OCI-LY1 (cell line): ENCODE measurements around the gene ZNF521.

Source experiments
- H2AFZ ChIP-seq: fragments of 200-600 bp; sonication (generic), shearing (Covaris generic); 2 replicates; pipeline ENCODE4 v1.6.0; 2014; ENCODE audit warnings: antibody characterized with exemption, mild to moderate bottlenecking, low read length
- H3F3A ChIP-seq: fragments of 200-600 bp; sonication (generic), shearing (Covaris generic); 2 replicates; pipeline ENCODE4 v1.6.0; 2014; ENCODE audit warnings: mild to moderate bottlenecking, antibody characterized with exemption, low read length, moderate library complexity; ENCODE audit not compliant: insufficient read depth
- H3K27ac ChIP-seq: fragments of 200-600 bp; sonication (generic); 2 replicates; pipeline ENCODE4 v1.5.1; 2014; ENCODE audit warnings: low read length, mixed run types, mild to moderate bottlenecking, low read depth; ENCODE audit not compliant: poor library complexity, severe bottlenecking
- H3K27me3 ChIP-seq: fragments of 200-600 bp; sonication (generic); 2 replicates; pipeline ENCODE4 v1.6.0; 2014; ENCODE audit warnings: antibody characterized with exemption, mild to moderate bottlenecking, low read length, moderate library complexity; ENCODE audit not compliant: insufficient read depth
- H3K36me3 ChIP-seq: fragments of 200-600 bp; sonication (generic); 2 replicates; pipeline ENCODE4 v1.6.1; 2014; ENCODE audit warnings: mild to moderate bottlenecking, antibody characterized with exemption, low read length, moderate library complexity, mixed read lengths; ENCODE audit not compliant: insufficient read depth
- H3K4me1 ChIP-seq: fragments of 200-600 bp; sonication (generic); 2 replicates; pipeline ENCODE4 v1.5.1; 2014; ENCODE audit warnings: mild to moderate bottlenecking, low read length, moderate library complexity; ENCODE audit not compliant: insufficient read depth, severe bottlenecking
- H3K4me2 ChIP-seq: fragments of 200-600 bp; sonication (generic), shearing (Covaris generic); 2 replicates; pipeline ENCODE4 v1.6.1; 2014; ENCODE audit warnings: low read length
- H3K4me3 ChIP-seq: fragments of 200-600 bp; sonication (generic); 2 replicates; pipeline ENCODE4 v1.5.1; 2014; ENCODE audit warnings: low read length, low read depth, mild to moderate bottlenecking, mixed read lengths; ENCODE audit not compliant: poor library complexity, severe bottlenecking
- H3K79me2 ChIP-seq: fragments of 200-600 bp; shearing (Covaris generic); 2 replicates; pipeline ENCODE4 v1.6.1; 2016; ENCODE audit warnings: mixed run types, low read length, mixed read lengths; ENCODE audit not compliant: insufficient read depth
- H3K9ac ChIP-seq: fragments of 200-600 bp; sonication (generic), shearing (Covaris generic); 2 replicates; pipeline ENCODE4 v1.6.1; 2014; ENCODE audit warnings: mild to moderate bottlenecking, low read length, mixed read lengths
- H3K9me2 ChIP-seq: fragments of 200-600 bp; sonication (generic), shearing (Covaris generic); 2 replicates; pipeline ENCODE4 v1.6.1; 2014; ENCODE audit warnings: low read depth, mild to moderate bottlenecking, low read length, mixed read lengths
- H3K9me3 ChIP-seq: fragments of 200-600 bp; shearing (Covaris generic); 2 replicates; pipeline ENCODE4 v1.6.1; 2014; ENCODE audit warnings: low read length, mixed read lengths
- H4K20me1 ChIP-seq: fragments of 200-600 bp; sonication (generic), shearing (Covaris generic); 2 replicates; pipeline ENCODE4 v1.6.0; 2016; ENCODE audit warnings: mild to moderate bottlenecking, low read length; ENCODE audit not compliant: insufficient read depth
- CTCF ChIP-seq: fragments of 200-600 bp; sonication (generic), shearing (Covaris generic); IDR thresholded peaks from 2 replicates; pipeline ENCODE4 v1.5.1; 2017; ENCODE audit warnings: mild to moderate bottlenecking, antibody characterized with exemption, low read length, moderate library complexity, mixed read lengths
- EZH2 ChIP-seq: fragments of 200-600 bp; sonication (generic), shearing (Covaris generic); IDR thresholded peaks from 2 replicates; pipeline ENCODE4 v1.8.0; 2017; ENCODE audit warnings: borderline replicate concordance, mixed run types, mild to moderate bottlenecking, antibody characterized with exemption, low read length, moderate library complexity, mixed read lengths

ZNF521 gene

GRCh38 chr18:25019086-25019860, 332.7 kb downstream of the ZNF521 start:
- Histone ChIP-seq H3K36me3 (no peaks in the 10 kb centered on the region), H3K27ac (no peak overlapping the region), H3K4me3 (no peak overlapping the region), H3K79me2 (no peaks in the 10 kb centered on the region), H3K27me3 (no peaks in the 10 kb centered on the region), H3K4me1 (no peaks in the 10 kb centered on the region), H3K9me3 (no peaks in the 10 kb centered on the region), H3K9ac (no peak overlapping the region), H3K4me2 (no peak overlapping the region), H4K20me1 (no peaks in the 10 kb centered on the region), H3K9me2 (no peaks in the 10 kb centered on the region), H2AFZ (no peak overlapping the region), H3F3A (no peaks in the 10 kb centered on the region)
- no peak for TF ChIP-seq CTCF
- no peak for TF ChIP-seq EZH2

- H2AFZ ChIP-seq, result no peak overlapping the region
- H3K9ac ChIP-seq, result no peak overlapping the region
- H3K27ac ChIP-seq, result no peak overlapping the region
- H3K9me2 ChIP-seq, result no peaks in the 10 kb centered on the region
- no peaks in the 10 kb centered on the region for H4K20me1 ChIP-seq
- H3F3A ChIP-seq, result no peaks in the 10 kb centered on the region
- H3K4me3 ChIP-seq, result no peak overlapping the region
- no peaks in the 10 kb centered on the region for H3K9me3 ChIP-seq
- no peaks in the 10 kb centered on the region for H3K79me2 ChIP-seq
- H3K36me3 ChIP-seq, result no peaks in the 10 kb centered on the region
- TF ChIP-seq EZH2 (no peak), CTCF (no peak; the same call in 1 of the 2 replicates)
- no peaks in the 10 kb centered on the region for H3K4me1 ChIP-seq
- H3K4me2 ChIP-seq, result no peak overlapping the region
- no peaks in the 10 kb centered on the region for H3K27me3 ChIP-seq
These were observed 335.3 kb downstream of the ZNF521 start for GRCh38 chr18:25016666-25017065.

- Histone ChIP-seq H3K9me3 (no peaks in the 10 kb centered on the region), H3K4me3 (no peak overlapping the region), H3K27ac (no peak overlapping the region), H3K36me3 (no peaks in the 10 kb centered on the region), H2AFZ (no peak overlapping the region), H3K9ac (no peak overlapping the region), H3K27me3 (no peaks in the 10 kb centered on the region), H3K4me1 (no peaks in the 10 kb centered on the region), H3K79me2 (no peaks in the 10 kb centered on the region), H4K20me1 (no peaks in the 10 kb centered on the region), H3K4me2 (no peak overlapping the region), H3F3A (no peaks in the 10 kb centered on the region), H3K9me2 (no peaks in the 10 kb centered on the region)
- TF ChIP-seq CTCF, result no peak
- TF ChIP-seq EZH2, result no peak
These were observed 335.8 kb downstream of the ZNF521 start for GRCh38 chr18:25016181-25016580.
